HG03439 (cell line): ENCODE results near the gene C2CD3.

Source experiments
- ATAC-seq: cut with Tn5 transposase; IDR thresholded peaks from one replicate; pipeline ENCODE4 v1.9.1; 2021; ENCODE audit warnings: mild to moderate bottlenecking, moderate library complexity; ENCODE audit not compliant: unreplicated experiment

C2CD3 gene, protein sequence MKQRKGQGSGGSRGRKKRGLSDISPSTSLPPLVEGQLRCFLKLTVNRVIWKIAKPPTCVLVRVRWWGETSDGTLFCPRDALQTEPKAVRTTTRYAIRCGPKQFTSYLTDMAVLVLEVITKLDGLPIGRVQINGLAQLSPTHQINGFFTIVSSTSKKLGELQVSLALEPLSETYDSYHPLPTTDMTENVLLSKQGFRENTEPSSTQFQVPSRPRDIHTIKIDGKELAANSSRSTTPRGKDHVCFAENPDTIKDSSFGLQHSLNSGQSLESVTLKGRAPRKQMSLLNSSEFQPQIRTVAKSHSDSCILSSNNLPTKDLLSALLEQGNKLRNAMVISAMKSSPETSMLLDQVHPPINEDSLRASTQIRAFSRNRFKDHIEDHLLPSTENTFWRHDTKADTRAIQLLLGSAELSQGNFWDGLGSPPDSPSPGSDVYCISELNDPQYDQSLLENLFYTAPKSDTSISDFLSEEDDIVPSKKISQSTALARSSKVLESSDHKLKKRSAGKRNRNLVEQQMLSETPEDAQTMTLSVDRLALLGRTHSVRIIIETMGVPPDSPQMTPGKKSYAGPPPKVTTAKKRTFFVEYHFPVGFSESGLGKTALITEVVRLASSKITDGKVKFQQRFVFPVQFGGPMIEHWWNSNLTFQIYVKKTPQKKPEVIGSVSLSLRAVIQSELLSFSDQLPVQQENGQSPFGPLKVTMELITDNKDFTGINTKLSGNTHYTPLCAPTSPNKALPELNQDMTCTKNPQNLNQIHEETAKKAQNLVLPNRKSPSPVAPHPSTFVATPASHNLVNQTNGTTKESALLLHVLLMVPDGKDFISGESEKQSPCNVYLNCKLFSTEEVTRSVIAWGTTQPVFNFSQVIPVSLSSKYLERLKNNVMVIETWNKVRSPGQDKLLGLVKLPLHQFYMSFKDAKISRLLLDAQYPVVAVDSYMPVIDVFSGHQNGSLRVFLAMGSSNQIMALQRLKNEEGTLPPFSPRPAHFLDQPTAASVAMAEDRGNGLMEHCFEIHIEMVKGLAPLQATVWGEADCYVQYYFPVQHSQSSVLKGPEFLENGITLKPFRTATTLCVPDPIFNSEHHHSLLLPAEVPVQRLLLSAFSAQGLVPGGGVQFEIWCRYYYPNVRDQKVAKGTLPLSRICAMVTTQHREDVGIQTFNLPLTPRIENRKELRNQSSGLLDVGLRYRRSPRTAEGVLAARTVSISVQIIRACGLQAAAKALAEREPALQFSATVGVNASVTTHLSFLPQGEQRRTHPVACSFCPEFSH (N-terminal part only)

DNA sequence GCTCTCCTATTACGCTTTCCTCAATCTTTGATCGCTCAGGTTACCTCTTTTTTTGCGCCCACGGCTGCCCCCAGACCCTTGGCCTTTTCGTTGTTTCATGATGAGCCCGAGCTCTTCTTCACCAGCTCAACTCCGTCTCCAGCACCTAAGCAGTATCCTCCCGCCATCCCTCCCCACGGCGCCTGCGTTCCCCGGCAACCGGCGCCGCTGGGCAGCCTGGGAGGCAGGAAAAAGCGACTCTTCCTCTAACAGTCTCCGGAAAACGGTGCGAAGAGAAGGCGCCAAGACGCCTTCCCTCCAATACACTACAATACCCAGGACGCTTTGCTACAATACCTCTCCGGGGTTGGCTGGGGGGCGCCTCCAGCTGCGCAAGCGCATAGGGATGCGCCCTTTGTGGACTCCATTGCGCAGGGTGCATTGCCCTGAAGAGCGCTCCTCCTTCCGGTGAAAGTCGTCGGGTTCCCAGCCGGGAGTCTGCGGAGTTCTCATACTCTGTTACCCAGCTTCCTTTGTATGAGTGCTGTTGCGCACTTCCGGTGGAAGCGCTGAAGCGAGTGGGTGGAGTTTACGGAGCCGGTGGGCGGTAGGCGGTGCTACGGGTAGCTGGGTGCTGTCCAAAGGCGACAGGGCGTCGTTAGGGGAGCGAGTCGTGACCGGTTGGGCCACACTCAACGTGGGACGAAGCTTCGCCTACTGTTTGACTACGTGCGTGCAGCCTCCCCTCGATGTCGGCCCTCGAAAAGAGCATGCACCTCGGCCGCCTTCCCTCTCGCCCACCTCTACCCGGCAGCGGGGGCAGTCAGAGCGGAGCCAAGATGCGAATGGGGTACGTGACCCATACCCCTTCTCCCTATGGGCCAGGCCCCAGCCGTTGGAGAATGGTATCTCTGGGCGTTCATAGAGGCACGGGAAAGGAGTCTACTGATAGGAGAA, at the start of gene C2CD3, which contains the start of gene PPME1:
Gene C2CD3 (minus strand): TSS at position 309 of the 936 bp plus-strand sequence. CDS start 210 bp downstream, at position 99.
Gene PPME1 (plus strand): TSS at position 596 of the 936 bp plus-strand sequence. CDS start 133 bp downstream, at position 729.
- peak; percentile 94 for ATAC-seq

DNA sequence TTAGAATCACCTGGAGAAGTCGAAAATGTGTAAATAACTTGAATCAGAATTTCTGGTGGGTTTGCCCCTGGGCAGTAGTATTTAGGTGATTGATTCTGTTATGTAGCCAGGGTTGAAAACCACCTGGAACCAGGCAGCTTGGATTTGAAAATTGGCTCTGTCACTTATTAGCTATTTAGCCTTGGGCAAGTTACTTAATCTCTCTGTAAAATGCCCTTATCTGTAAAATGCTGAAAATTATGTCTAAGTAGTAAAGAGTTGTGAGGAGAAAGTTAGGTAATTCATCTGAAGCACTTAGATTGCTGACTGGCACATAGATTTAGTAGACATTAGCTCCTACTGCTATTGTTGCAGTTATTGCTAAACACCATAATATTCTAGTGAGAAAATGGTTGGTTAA, 49.6 kb upstream of the C2CD3 start:
- no peak for ATAC-seq

DNA sequence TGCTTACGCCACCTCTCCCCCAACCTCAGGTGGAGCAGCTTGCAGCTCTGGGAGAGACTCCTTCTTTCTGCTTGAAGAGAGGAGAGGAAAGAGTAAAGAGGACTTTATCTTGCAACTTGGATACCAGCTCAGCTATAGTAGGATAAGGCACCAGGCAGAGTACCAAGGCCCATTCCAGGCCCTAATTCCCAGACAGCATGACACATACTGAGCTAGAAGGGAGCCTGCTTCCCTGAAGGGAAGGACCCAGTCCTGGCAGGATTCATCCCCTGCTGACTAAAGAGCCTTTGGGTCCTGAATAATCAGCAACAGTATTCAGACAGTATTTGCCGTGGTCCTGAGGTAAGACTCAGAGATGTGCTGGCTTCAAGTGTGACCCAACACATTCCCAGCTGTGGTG, 41.7 kb upstream of the C2CD3 start:
- ATAC-seq: no peak

DNA sequence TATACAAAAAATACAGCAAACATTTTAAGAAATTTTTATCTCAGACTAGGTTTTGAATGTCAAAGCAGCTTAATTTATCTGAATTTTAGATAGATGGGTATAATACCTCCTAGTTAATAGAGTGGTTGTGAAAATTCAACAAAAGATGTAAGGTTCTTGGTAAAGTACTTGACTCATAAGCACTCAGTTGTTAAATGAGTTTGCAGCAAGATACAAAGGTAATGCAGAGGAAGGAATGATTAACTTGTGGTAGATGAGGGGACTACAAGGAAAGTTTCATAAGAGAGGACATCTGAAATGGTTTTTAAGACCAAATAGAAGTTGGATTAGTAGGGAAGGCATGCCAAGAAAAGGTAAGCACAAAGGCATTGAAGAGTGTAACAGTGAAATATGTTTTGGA, 37.7 kb upstream of the C2CD3 start:
- ATAC-seq: no peak

DNA sequence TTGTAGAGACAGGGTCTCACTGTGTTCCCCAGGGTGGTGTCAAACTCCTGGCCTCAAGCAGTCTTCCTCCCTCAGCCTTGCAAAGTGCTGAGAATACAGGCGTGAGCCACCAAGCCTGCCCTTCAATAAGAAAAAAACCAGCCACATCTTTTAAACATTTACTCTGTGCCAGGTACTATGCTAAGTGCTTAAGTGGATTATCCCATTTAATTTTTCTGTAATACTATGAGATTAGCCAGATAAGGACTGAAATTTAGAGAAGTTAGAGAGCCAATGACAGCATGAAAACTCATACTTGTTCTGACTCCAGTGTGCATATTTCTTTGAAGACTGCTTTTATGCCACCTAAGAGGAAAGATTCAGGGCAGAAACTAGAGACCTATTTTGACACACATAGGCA, 35.9 kb upstream of the C2CD3 start:
- no peak for ATAC-seq

DNA sequence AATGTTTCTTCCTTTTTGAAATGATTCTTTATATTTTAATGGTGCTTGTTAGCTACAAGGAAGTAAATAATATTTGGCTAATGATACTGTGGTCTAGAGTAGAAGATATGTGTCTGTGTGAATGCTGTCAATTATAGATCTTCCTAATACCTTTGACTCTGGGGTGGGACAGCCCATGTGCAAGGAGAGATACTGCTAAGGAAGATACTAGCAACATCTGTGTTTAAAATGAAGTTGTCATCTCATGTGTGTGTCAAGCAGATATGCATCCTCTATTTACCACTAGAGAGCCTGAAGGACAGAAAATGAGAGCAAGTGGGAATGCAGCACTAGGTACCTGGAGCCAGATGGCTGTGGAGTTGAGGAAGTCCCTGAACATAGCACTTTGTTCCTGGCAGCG, 34.4 kb upstream of the C2CD3 start:
- no peak for ATAC-seq

DNA sequence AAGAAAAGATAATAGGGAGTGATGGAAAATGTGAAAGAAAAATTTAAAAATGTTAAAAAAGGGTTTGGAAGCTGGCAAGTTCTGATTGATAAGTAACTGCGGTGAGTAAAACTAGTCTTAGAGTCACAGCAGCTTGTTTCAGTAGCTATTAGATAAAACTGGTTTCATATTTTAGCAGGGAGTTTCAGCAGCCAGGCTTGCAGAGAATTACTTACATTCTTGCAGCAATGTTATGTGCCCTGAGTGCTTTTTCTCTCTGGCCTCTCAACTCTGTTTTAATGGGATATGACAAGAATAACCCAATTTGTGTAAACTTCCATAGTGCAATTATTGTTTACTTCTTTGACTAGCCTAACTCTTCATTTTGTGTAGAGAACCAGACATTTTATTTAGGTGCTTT, 33.9 kb upstream of the C2CD3 start:
- ATAC-seq: no peak

DNA sequence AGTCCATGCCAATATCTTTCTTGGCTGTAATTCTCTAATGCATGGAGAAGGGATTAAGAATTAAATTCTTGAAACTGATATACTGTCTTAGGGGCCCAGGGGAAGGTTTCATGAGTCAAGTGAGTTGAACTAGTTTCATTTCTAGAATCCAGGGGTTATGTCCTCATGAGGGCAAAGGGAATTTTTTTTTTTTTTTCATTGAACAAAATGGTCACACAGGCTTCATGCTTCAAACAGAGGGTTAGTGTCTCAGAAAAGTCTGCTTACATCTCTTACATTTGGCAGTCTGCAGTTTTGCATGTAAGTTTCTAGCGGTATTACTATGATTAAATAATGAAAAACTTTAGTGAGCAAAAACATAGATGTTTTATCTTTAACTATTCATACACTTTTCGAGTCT, 33.2 kb upstream of the C2CD3 start:
- ATAC-seq: no peak

DNA sequence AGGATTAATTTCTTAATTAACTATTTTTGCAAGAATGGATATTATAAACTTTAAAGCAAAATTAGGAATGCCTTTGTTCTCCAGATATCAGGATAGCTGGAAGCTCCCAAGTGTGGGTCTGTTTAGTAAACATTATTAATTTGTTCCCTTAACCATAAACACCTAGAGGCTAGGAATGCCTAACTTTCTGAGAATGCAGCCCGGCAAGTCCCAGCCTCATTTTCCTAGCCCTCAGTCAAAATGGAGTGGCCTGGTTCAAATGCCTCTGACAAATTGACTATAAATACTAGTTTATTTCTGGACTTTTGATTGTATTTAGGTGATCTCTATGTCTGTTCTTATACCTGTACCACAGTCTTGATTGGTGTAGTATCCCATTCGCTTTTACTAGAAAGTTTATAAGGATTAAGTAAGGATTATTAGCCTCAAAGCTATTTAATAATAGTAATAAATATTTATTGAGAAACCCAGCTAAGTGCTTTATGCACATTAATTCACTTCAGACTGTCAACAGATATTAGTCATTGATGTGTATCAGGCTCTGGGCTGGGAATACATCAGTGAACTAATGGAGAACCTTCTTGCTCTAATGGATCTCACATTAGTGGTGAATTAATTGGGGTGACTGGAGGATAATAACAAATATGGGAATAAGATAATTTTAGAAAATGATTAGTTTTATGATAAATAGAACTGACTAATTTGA, 26.1 kb upstream of the C2CD3 start:
- no peak for ATAC-seq

DNA sequence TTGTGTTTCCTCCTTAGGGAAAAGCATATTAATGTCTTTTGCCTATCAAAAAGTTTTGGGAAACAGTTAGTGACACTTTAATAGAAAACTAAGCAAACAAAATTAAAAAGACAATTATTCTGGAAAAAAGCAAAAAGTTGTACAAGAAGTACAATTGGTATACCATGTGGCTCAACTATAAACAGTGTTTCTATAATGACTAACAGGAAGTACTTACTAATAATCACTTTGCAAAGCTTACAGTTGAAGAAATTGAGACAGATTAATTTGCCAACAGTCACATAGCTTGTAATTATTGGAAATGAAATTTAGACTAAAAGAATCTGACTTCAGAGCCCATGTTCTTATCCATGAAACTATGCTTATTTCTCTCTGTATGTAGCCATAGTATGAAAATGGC, 25.0 kb upstream of the C2CD3 start:
- no peak for ATAC-seq

DNA sequence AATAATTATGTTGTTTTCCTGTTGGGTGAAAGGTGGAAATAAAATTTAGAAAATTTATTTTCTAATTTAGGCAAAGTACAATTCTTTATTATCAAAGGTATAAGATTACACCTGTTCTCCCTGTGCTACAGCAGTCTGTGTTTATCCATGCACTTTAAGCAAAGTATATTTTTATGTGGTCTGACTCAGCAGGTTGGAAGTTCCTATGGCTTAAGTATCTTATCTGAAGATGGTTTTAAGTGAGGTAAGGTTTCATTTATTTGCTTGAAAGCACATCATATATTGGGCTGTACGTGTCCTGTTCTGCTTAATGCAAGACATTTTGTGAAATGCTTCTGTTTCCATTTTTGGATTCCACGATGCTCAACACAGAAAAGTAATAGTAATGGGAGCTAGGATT, 14.9 kb upstream of the C2CD3 start:
- no peak for ATAC-seq

DNA sequence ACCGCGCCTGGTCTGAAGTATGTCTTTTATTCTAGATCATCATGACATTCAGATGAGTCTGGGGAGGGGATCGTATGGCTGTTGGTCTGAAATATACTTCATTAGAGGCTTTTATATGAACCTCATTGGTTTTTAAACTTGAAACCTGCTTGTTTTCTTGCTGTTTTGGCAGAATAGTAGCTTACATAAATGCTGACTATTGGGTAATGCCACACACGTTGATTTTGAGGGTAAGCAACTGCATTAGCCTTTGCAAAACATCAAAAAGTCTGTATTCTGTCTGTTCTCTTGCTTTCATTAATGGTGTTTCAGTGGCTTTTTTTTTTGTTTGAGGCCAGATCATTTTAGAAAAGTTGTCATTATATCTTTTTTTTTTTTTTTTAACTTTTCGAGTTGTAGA, 14.5 kb upstream of the C2CD3 start:
- no peak for ATAC-seq

DNA sequence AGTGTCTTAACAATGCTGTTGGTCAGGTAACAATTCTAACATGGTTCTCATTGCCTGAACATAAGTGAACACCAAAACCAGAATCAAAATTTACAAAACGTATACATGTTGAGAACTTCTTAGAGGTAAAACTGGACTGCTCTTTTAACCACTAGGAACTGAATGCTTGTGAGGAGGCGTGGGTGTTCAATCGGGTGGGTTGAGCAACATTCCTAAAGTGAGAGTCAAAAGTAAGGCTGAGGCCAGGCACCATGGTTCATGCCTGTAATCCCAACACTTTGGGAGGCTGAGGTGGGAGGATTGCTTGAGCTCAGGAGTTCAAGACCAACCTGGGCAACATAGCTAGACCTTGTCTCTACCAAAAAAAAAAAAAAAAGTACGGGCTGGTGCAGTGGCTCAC, 11.8 kb upstream of the C2CD3 start:
- ATAC-seq: no peak

DNA sequence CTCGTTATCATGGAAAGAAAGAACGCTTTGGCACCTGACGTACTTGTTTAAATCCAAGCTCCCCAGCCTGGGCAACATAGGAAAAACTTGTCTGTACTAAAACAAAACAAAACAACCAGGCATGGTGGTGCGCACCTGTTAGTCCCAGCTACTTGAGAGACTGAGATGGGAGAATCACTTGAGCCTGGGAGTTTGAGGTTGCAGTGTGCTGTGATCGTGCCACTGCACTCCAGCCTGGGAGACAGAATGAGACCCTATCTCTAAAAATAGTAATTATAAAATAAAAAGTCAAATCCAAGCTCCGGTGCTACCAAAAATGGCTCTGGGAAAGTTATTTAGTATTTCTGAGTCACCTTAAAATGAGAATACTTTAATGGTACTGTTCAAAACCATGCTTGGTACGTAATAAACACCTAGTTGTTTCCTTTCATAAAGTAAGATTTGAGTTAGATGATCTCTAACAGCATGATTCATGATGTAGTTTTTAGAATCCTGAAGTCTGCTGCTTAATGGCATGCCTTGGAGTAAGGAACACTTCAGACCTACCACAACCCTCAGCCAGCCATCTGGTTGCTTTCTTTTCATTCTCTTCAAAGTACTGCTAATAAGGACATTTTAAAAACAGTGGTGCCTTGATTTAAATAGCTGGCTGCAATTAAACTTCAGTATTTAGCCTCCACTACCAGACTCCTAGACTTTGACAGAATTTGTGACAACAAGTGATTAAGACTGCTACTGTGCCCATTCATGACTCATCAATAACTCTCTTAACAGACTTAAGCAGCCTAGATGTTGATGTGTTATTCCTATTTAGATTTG, 8.6 kb upstream of the C2CD3 start:
- no peak for ATAC-seq

DNA sequence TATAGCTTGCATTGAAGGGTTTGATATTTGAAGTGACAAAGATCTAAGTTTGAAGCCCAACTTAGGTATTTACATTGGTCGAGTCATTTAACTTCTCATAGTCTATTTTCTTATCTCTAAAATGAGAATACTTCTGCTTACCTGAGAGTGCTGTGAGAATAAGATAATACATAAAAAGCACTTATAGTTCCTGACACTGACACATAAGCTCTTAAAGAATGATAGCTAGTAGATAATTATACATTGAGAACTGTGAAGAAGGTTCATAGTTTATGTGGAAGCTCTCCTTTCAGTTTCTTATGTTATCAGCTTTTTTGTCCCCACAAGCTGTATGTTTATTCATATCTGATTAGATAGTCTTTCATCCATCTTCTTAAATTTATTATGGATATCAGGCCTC, 5.1 kb upstream of the C2CD3 start:
- no peak for ATAC-seq

DNA sequence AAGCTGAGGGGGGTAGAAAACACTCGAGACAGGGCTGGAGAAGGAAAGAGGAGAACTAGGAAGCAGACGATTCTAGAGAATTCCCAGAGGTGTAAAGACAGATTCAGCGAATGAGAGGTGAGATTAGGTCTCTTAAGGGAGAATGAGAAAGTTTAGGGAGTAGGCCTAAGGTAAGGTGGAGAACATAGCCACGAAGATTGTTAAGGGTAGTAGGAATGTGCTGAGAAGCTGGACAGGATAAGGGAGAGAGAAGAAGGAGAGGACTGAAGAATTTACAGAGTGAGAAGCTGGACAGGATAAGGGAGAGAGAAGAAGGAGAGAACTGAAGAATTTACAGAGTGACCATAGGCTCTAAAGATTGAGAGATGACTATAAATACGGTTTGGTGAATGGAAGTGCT, 1.2 kb upstream of the C2CD3 start:
- ATAC-seq: no peak

DNA sequence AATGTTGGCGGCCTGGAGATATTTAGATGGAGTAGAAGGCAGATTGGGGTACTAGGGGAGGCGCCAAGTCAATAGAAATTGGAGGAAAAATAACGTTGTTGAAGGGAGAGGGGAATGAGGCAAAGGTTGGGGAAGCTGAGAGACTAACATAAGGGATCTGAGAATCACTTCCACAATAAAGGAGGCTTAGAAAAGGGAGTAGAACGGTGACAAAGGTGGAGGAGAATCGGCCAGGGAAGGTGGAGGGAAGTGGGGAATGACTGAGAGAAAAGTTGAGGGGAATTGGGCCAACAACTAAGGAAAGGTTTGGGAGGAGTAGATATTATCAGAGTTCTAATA, 797 bp upstream of the C2CD3 start:
- ATAC-seq: no peak

DNA sequence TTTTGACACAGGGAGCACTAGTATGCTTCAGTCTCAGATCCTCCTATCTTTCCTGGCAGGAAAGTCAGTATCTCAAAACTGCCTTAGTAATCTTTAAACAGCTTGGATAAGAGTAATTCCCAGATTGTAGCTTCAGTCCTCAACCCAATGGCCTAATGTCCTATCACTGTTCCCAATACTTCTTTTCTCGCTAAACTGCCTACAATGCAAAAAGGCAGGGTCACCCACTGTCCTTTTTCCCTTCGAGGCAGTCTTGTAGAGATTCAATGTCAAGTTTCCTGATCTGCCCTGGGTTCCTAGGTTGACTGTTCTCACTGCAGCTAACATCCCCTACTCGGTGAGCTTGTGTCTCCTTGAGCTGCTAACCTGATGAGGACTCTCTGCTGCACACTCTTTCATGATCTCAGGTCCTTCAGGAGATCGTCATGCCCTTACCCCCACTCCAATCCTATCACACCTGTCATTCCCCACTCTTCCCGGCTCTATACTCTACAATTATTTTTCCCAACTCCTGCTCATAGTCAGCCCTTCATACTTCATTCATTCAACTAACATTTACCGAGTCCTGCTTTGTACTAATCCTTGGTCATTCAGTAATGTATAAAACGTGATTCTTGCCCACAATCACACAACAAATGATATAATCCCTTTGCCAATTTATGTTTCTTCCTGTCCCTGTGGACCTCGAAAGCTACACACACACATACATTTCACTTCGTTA, 904 bp downstream of the C2CD3 start:
- ATAC-seq: no peak
